Psoas muscle (tissue), 8 donors: ENCODE data around the gene CUX1. TPM values are rescaled to one million over a fixed set of nuclear protein-coding genes. Genes with fewer than 3 reads are reported as not detected.

Experiments used
- ATAC-seq, 4 donors: fragments of 200-7000 bp; cut with Tn5 transposase; one replicate each; pipeline ENCODE4 v1.9.1; 2020; ENCODE audit warnings: moderate library complexity in 3 of 4, mild to moderate bottlenecking in 2 of 4
- DNase-seq, 2 donors: peaks; one replicate each; pipeline ENCODE4 v3.0.0-alpha.2; 2020
- H3K27ac ChIP-seq: fragments of 200-600 bp; one replicate; pipeline ENCODE4 v1.8.0; 2022
- H3K27me3 ChIP-seq, 3 donors: fragments of 200-600 bp in 1 of 3; one replicate each; pipeline versions ENCODE4 v1.6.1 to v1.8.0; 2013 to 2022; ENCODE audit warnings: low read length in 2 of 3, mild to moderate bottlenecking in 2 of 3, moderate library complexity in 1 of 3; ENCODE audit not compliant: insufficient read depth in 3 of 3
- H3K36me3 ChIP-seq, 2 donors: fragments of 200-600 bp in 1 of 2; one replicate each; pipeline versions ENCODE4 v1.6.1 to v1.8.0; 2013 to 2022; ENCODE audit warnings: low read depth in 1 of 2, mild to moderate bottlenecking in 1 of 2, moderate library complexity in 1 of 2; ENCODE audit not compliant: insufficient read depth in 1 of 2
- H3K4me1 ChIP-seq: fragments of 200-600 bp; one replicate; pipeline ENCODE4 v1.8.0; 2022
- H3K4me3 ChIP-seq: fragments of 200-600 bp; one replicate; pipeline ENCODE4 v1.8.0; 2022; ENCODE audit warnings: mild to moderate bottlenecking
- H3K9me3 ChIP-seq: fragments of 200-600 bp; one replicate; pipeline ENCODE4 v1.8.0; 2022
- CTCF ChIP-seq: fragments of 200-600 bp; IDR thresholded peaks from one replicate; pipeline ENCODE4 v1.8.0; 2022; ENCODE audit warnings: antibody characterized with exemption
- WGBS, 3 donors: extraction: QIAGEN DNeasy Blood & Tissue Kit; methylation state at CpG; one replicate each; pipeline versions ENCODE4 v1.1.6 to v1.1.7; 2013; 5-methylcytosine and 5-hydroxymethylcytosine counted together
- intact Hi-C, 2 donors: fragments of 100-400 bp; cut with DNase I; formaldehyde crosslinking; loops; one replicate each; pipeline versions ENCODE4 v1.11.0 to v1.14.2; 2022
- polyA plus RNA-seq, 3 donors: library from polyadenylated mRNA; stranded (reverse); fragments of 200-250 nt; gene quantifications; one replicate each; pipeline ENCODE4 v1.2.3, GENCODE V29; 2013
- total RNA-seq, 4 donors: library from RNA; stranded (reverse); fragmentation: NEBNext Ultra II Directional in 2 of 4; extraction: Animal tissue kit (Norgen Biotek cat#: 25700) in 2 of 4; gene quantifications; one replicate each; pipeline versions ENCODE4 v1.2.1 to v1.2.4, GENCODE V29; 2021 to 2023
- donor health status: healthy with polysubstance abuse.
- donor health status: DM: no; HTN: no; CAD: no; lungs with moderate emphysema.
- donor health status: Bipolar disorder and iron deficiency.
- donor health status: healthy.
- donor health status: DM: yes; HTN: yes; CAD: no.
- donor health status: DM: no; HTN: no; CAD: no.
- donor health status: DM: no; HTN: no; CAD: no.
- donor health status: DM: yes; HTN: yes; CAD: no.

The CUX1 gene
- total and polyA plus RNA-seq, 7 donors, result 12.5 to 95.6 (median 72.4) TPM

GRCh38 chr7:101944611-101945010, 127.2 kb downstream of the CUX1 start:
- intact Hi-C loops, result no loop called here
- peaks cover 69% of the 10 kb centered on the region for H3K4me1 ChIP-seq
- TF ChIP-seq CTCF, result no peak

DNA sequence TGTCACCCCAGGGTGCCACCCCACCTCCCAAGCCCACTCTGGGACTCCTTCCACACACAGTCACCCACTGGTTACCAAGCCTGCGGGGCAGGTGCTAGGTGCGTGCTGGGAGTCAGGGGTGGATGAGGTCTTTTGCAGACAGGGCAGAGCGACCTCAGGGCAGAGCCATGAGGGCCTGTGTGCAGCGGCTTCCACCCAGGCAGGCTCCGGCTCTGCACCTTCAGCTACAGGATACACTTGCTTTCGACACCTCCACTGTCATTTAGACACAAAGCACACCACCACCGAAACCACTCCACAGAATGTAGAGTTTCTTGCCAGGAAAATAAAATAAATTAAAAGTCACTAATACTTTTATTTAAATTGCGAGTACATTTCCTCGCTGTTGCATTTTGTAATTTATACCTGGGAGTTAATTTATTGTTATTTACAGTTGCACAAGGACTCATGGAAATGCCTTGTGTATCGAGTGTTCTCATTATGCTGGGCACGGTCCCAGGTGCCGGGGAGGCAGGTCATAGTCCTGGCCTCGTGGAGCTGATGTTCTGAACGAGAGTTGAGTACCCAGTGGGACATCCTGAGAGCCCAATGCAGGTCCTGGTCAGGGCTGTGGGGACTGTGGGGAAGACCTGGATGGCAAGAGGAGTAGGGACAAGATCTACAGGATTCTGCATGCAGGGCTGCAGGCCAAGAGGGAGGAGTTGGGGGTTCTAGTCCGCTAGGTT, 127.8 kb downstream of the CUX1 start:
- ATAC-seq (peak; percentile 30 to 54 (median 36)), DNase-seq (peak in 1 of 2 donors; percentile 68)
- H3K27me3 ChIP-seq, result no peaks in the 10 kb centered on the region
- H3K36me3 ChIP-seq, result no peaks in the 10 kb centered on the region
- WGBS, 3 donors, result 47 to 72% (median 48%) methylated on average over 15 of the region's 15 CpGs
- no peaks in the 10 kb centered on the region for H3K9me3 ChIP-seq
- no peak for TF ChIP-seq CTCF
- no peak overlapping the region for H3K4me3 ChIP-seq
- peak overlapping the region; percentile 80 for H3K27ac ChIP-seq
- H3K4me1 ChIP-seq, result peaks cover 71% of the 10 kb centered on the region
- intact Hi-C loops, result no loop called here

More at GRCh38 chr7:101944611-101945010, 127.2 kb downstream of the CUX1 start:
- ATAC-seq (peak in 1 of 4 donors; percentile 16), DNase-seq (no peak)
- H3K36me3 ChIP-seq, result no peaks in the 10 kb centered on the region
- no peaks in the 10 kb centered on the region for H3K9me3 ChIP-seq
- H3K27ac ChIP-seq, result peak overlapping the region; percentile 80
- H3K4me3 ChIP-seq, result no peak overlapping the region
- WGBS, 3 donors, result 74 to 95% (median 85%) methylated on average over 10 of the region's 10 CpGs
- no peaks in the 10 kb centered on the region for H3K27me3 ChIP-seq

GRCh38 chr7:101947899-101948298, 130.5 kb downstream of the CUX1 start:
- DNase-seq (peak; percentile 63 to 83), ATAC-seq (peak; percentile 58 to 77 (median 68))
- 23 to 31% (median 29%) methylated on average over 10 of the region's 10 CpGs for whole genome bisulfite sequencing, 3 donors
- Histone ChIP-seq H3K27ac (peak overlapping the region; percentile 80), H3K4me3 (no peak overlapping the region), H3K36me3 (no peaks in the 10 kb centered on the region), H3K27me3 (no peaks in the 10 kb centered on the region), H3K4me1 (peaks cover 62% of the 10 kb centered on the region), H3K9me3 (no peaks in the 10 kb centered on the region)
- intact Hi-C loops, result no loop called here
- TF ChIP-seq CTCF, result no peak

DNA sequence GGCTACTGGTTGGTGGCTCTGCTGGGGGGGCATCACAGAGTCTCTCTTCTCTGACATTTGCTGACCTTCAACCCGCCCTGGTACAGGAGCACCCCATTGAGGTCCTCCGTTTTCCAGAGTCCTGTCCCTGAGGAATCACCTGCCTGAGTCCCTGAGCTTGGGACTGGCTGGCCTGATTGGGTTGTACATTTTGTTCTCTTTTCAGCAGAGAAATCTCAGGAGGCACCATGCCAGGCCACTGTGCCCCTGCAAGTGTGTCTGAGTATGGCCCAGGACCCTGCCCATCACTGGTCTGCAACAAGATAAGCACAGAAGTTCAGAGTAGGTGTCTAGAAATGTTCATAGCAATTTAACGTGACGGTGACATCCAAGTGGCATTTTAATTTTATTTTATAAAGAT, 131.2 kb downstream of the CUX1 start:
- H3K9me3 ChIP-seq, result no peaks in the 10 kb centered on the region
- TF ChIP-seq CTCF, result no peak
- peak overlapping the region; percentile 80 for H3K27ac ChIP-seq
- no peak overlapping the region for H3K4me3 ChIP-seq
- DNase-seq, result no peak
- ATAC-seq, result no peak
- peaks cover 61% of the 10 kb centered on the region for H3K4me1 ChIP-seq
- 79 to 86% (median 79%) methylated on average over 4 of the region's 4 CpGs for WGBS, 3 donors
- H3K36me3 ChIP-seq, result no peaks in the 10 kb centered on the region
- intact Hi-C loops, result no loop called here
- no peaks in the 10 kb centered on the region for H3K27me3 ChIP-seq
